Retinal pigment epithelial cell (primary cell): Measurements from ENCODE around the gene IQCC.
A peak's percentile ranks its signal among the peaks of the same experiment; 100 is the strongest.

Experiments
- DNase-seq: peaks from one replicate; pipeline ENCODE4 v3.0.0-alpha.2; 2010; ENCODE audit warnings: low read depth
- H3K4me3 ChIP-seq: 2 replicates; pipeline ENCODE4 v1.5.1; 2011; ENCODE audit warnings: mild to moderate bottlenecking, low read length, control low read depth, moderate library complexity
- CTCF ChIP-seq: conservative IDR thresholded peaks from 2 replicates; pipeline ENCODE4 v1.5.1; 2011; ENCODE audit warnings: low read depth, low read length, control low read depth, inconsistent platforms

The IQCC gene

DNA sequence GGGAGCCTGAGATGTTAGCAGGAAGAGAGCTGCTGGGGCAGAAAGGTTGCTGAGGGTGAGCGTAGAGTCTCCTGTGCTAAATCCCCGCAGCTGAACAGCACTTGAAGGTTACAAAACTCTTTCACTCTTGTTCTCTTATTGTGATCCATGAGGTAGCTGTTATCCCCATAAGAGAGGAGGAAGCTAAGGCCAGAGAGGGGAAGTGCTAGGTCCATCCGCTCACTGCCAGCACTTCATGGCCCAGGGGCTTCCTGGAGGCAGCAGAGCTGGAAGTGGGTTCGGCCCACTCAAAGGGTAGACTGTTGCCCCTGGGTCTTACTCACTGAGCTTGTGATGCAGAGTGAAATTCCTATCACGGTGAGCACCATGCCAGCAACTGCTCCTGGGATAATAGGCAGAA lies 11.1 kb downstream of the IQCC start:
- TF ChIP-seq CTCF = no peak
- DNase-seq = no peak
- H3K4me3 ChIP-seq = no peak overlapping the region

- no peak overlapping the region for H3K4me3 ChIP-seq
- no peak for DNase-seq
- TF ChIP-seq CTCF = no peak
These were observed 13.6 kb downstream of the IQCC start for GRCh38 chr1:32219022-32219421.

GRCh38 chr1:32220746-32221580 lies 15.5 kb downstream of the IQCC start:
- peak overlapping the region; percentile 98 for H3K4me3 ChIP-seq
- DNase-seq = no peak
- TF ChIP-seq CTCF = no peak

- H3K4me3 ChIP-seq = peak overlapping the region; percentile 98
- DNase-seq = no peak
- no peak for TF ChIP-seq CTCF
These were observed 16.1 kb downstream of the IQCC start for GRCh38 chr1:32221581-32221979.

DNA sequence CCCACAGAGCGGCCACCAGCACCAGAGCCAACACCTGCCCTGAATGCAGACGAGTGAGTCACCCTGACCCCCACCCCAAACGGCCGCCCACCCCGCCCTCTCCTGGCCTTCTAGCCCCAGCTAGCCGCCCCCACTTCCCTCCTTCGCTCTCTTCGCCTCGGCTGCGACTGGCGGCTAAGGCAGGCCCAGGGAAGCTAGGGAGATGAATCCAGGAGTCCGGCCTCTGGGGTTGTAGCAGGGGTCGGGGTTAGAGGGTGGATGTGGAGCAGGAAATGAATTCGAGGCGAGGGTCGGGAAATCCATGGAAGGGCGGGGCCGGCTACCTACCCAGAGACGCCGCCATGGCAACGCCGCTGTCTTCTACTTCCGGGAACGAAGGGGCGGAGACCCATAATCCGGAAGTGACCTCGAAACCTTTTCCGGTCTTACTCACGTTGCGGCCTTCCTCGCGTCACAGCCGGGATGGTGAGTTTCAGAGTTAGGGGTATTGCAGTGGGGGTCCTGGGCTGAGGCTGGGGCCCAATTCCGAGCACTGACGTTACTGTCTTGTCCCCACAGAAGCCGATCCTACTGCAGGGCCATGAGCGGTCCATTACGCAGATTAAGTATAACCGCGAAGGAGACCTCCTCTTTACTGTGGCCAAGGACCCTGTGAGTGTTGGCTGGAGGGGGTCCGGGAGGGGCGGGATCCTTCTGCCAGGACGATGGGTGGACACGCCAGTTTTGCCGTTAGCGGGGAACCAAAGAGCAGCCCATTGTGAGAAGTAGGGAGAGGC lies 16.7 kb downstream of the IQCC start, which contains the start of the genes EIF3I and TMEM234:
Gene EIF3I, plus strand, starts transcription at position 428 of the 776 bp plus-strand sequence. Its CDS starts 35 bp downstream, at position 463.
Gene TMEM234, minus strand, starts transcription at position 374 of the 776 bp plus-strand sequence. Its CDS starts 31 bp downstream, at position 343.
- no peak for TF ChIP-seq CTCF
- peak; percentile 61 for DNase-seq
- H3K4me3 ChIP-seq = peak within 1 kb of the TSS; percentile 98

GRCh38 chr1:32223683-32224082 lies 18.2 kb downstream of the IQCC start:
- no peak overlapping the region for H3K4me3 ChIP-seq
- no peak for DNase-seq
- no peak for TF ChIP-seq CTCF

- TF ChIP-seq CTCF = no peak
- no peak for DNase-seq
- H3K4me3 ChIP-seq = no peak overlapping the region
These were observed 18.8 kb downstream of the IQCC start for GRCh38 chr1:32224285-32224684.
